ENCODE results near the gene MYO10. TPM values are rescaled to one million over a fixed set of nuclear protein-coding genes. Genes with fewer than 3 reads are reported as not detected.

Gene MYO10
- total RNA-seq, 4 donors from 2014 or later: 3.2 to 30.7 (median 22.9) TPM

DNA sequence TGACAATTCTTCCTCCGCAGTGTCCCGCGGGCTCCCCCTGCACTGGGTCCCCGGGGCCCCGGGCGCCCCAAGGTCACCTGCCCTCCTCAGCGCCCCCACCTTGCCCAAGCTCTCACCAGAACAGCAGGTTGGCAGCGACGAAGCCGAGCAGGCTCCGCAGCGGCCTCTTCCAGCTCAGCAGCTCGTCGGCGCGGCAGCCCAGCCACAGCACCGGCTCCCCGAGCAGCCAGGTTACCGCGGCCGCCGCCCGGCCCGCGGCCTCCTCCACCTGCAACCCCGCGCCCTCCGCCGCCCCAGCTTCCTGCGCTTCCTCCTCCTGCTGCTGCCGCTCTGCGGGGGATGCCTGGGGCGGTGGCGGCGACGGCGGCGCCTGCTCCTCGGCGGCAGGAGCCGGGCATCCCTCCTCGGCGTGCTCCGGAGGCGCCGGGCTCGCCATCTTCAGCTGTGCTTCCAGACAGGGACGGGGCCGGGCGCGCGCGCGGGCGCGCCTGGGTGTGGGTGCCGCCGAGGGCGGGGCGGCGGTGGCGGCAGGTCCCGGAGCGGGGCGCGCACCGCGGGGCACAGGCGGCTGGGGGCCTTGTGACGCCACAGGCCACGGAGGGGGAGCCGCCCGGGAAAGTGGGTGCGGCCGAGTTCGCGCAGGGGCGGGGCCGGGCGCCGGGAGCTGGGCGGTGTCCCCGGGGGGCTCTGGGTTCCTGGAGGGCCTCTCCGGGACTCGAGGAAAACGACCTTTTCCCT is 319.4 kb downstream of the MYO10 start, which contains the start of gene RETREG1:
TSS of gene RETREG1 (minus strand) at position 462 of the 738 bp plus-strand sequence. CDS start at position 436, 26 bp downstream.
- intact Hi-C loops (cut with DNase I; ENCODE audit: low total_unique reads): no loop called here
- Histone ChIP-seq H3K4me1 (peaks cover 0 to 5% of the 10 kb centered on the region in 2 donors), H3K27me3 (no peaks in the 10 kb centered on the region), H3K36me3 (no peaks in the 10 kb centered on the region), H3K27ac (peak within 1 kb of the TSS in 1 of 2 donors; percentile 10), H3K9me3 (no peaks in the 10 kb centered on the region), H3K4me3 (peak within 1 kb of the TSS; percentile 32 to 66)
- no peak for TF ChIP-seq POLR2A (IDR thresholded peaks at IDR 0.05)
- TF ChIP-seq, protein P1, sequence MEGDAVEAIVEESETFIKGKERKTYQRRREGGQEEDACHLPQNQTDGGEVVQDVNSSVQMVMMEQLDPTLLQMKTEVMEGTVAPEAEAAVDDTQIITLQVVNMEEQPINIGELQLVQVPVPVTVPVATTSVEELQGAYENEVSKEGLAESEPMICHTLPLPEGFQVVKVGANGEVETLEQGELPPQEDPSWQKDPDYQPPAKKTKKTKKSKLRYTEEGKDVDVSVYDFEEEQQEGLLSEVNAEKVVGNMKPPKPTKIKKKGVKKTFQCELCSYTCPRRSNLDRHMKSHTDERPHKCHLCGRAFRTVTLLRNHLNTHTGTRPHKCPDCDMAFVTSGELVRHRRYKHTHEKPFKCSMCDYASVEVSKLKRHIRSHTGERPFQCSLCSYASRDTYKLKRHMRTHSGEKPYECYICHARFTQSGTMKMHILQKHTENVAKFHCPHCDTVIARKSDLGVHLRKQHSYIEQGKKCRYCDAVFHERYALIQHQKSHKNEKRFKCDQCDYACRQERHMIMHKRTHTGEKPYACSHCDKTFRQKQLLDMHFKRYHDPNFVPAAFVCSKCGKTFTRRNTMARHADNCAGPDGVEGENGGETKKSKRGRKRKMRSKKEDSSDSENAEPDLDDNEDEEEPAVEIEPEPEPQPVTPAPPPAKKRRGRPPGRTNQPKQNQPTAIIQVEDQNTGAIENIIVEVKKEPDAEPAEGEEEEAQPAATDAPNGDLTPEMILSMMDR (IDR thresholded peaks at IDR 0.05): no peak
- peak; percentile 22 to 38 for DNase-seq

DNA sequence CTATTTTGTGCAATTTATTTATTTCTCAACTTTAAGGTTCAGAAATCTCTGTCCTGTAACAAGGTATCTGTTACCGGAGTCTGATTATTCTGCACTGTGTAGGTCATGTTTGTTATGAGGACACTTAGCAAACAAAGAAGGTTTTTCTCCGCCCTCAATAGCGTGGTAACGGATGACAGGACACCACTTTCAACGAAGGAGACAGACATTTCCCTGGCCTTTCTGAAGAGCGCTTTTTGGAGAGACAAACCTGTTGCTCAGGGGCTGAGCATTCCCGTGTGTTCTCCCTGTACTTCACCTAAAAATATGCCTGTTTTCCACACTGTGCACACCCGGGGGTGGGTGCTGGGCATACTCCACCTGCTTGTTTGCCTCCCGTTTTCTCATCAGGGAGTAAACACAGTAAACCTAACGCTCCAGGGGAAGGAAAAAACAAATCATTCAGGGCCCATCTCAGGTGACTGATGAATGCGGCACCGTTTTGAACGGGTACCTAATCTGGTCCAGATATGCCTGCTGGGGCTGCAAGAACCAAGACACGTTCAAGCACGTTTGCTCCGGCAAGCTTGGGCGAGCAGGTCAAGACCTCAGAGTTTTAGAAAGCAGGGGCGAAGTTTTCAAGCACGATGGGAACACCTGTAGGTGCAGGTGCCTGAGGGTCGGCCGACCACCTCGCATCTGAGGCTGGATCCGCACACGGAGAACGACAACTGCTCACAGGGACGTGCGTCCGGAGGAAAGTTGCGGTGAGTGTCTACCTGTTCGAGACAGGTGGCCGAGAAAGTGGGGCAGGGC is 320.1 kb downstream of the MYO10 start:
- no peak overlapping the region for H3K27ac ChIP-seq
- no peak for TF ChIP-seq POLR2A (IDR thresholded peaks at IDR 0.05)
- TF ChIP-seq, protein P1 (IDR thresholded peaks at IDR 0.05): no peak
- H3K4me1 ChIP-seq: peaks cover 0 to 5% of the 10 kb centered on the region in 2 donors
- peak overlapping the region; percentile 32 to 66 for H3K4me3 ChIP-seq
- DNase-seq: no peak
- H3K9me3 ChIP-seq: no peaks in the 10 kb centered on the region
- H3K36me3 ChIP-seq: no peaks in the 10 kb centered on the region
- no peaks in the 10 kb centered on the region for H3K27me3 ChIP-seq
- intact Hi-C loops (cut with DNase I; ENCODE audit: low total_unique reads): no loop called here

DNA sequence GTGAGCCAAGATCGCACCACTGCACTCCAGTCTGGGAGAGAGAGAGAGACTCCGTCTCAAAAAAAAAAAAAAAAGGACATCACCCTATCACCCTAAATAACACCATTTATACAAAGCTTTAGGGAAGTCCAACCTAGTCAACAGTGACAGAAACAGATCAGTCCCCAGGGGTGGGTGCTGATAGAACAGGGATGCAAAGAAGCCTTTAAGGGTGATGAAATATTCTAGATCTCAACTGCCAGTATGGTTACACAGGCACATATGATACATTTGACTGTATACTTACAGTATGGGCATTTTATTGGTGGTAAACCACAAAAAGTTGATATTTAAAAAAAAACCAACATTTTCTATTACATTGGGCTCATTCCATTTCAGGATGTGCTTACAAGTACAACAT is 324.1 kb downstream of the MYO10 start:
- no peak for DNase-seq
- Histone ChIP-seq H3K27ac (no peak overlapping the region), H3K9me3 (no peaks in the 10 kb centered on the region), H3K36me3 (no peaks in the 10 kb centered on the region), H3K4me1 (peaks cover 0 to 5% of the 10 kb centered on the region in 2 donors), H3K4me3 (no peak overlapping the region), H3K27me3 (no peaks in the 10 kb centered on the region)
- TF ChIP-seq POLR2A (IDR thresholded peaks at IDR 0.05): no peak
- TF ChIP-seq, protein P1 (IDR thresholded peaks at IDR 0.05): no peak
- intact Hi-C loops (cut with DNase I; ENCODE audit: low total_unique reads): no loop called here

Small RNA genes within 50 kb of the gene (small RNA-seq; reads per million reads assigned to genes)
- gene RF00019 (not detected), gene RNA5SP179 (not detected), gene RNU6-660P (not detected)
